ENCODE measurements around the gene GNG11. TPM values are rescaled to one million over a fixed set of nuclear protein-coding genes. Genes with fewer than 3 reads are reported as not detected.
"Not testable (repeated sequence)": the region's sequence is repeated elsewhere in the genome, so short reads cannot be mapped to it uniquely, and the experiment has no call there.

Gene GNG11
- total RNA-seq, 1 donor from 2014 or later = 43.6 TPM

DNA sequence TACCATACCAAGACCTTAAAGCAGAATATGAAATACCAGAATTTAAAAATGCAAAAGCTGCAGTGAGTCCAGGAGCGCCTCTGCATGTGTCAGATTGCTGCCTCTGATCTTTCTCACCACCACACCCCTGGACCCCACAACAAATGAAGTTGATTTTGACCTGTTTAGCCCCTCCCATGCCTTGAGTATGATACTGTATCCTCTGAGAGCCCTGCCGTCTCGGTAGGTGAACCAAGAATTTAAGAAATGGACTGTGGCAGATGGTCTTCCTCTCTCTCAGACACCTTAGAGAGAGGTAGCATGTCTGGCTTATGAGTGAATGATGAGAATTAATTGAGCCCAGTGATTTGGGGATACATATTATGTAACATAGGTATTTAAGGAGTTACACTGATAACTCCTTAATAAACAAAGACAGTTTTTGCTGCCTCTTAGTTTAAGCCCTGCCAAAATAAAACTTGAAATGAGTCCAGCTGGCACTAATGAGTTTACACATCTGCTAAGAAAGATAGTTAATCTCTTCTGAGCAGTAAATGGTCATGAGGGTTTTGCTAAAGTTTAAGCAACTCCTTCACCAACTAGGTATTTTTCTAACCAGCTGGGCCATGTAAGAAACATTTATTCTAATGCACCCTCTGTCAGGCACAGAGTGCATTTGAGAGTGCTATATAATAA is 26.4 kb upstream of the GNG11 start:
- TF ChIP-seq, protein P1, sequence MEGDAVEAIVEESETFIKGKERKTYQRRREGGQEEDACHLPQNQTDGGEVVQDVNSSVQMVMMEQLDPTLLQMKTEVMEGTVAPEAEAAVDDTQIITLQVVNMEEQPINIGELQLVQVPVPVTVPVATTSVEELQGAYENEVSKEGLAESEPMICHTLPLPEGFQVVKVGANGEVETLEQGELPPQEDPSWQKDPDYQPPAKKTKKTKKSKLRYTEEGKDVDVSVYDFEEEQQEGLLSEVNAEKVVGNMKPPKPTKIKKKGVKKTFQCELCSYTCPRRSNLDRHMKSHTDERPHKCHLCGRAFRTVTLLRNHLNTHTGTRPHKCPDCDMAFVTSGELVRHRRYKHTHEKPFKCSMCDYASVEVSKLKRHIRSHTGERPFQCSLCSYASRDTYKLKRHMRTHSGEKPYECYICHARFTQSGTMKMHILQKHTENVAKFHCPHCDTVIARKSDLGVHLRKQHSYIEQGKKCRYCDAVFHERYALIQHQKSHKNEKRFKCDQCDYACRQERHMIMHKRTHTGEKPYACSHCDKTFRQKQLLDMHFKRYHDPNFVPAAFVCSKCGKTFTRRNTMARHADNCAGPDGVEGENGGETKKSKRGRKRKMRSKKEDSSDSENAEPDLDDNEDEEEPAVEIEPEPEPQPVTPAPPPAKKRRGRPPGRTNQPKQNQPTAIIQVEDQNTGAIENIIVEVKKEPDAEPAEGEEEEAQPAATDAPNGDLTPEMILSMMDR (conservative IDR thresholded peaks at IDR 0.05; ENCODE audit: low read depth, low read length) = no peak
- H3K4me3 ChIP-seq (ENCODE audit: low read depth, low read length) = no peak overlapping the region
- DNase-seq (ENCODE audit: low read depth) = no peak

DNA sequence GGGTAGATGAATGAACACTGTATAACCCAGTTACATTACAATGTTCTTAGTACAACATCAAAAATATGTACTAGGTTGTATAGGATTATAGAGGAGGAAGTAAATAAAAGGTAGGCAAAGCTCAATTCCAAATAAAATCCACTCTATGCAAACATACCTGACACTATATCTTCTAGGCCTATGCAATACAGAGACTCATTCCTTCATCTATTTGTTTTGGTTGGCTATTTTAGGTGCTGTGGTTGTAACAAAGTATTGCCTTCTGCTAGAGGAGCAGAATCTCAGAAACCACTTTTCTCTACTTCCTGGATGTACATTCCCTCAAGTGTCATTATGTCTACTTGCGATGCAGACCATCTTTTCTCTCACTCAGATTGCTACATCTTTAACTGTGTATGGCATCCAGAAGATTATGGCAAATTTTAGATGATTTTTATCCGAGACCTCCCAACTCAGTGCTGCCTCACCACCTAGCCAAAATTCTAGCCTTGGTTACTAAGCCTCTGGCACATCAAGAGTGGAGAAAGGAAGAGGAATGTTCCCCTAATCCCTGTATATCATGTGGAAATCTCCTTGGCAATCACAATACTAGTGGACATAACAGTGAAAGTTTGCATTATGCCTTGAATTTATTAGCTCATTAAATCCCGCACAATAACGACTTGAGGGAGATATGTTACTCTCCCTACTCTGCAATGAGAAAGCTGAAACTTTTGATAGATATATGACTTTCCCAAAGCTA is 25.5 kb upstream of the GNG11 start:
- no peak overlapping the region for H3K4me3 ChIP-seq (ENCODE audit: low read depth, low read length)
- DNase-seq (ENCODE audit: low read depth) = no peak
- TF ChIP-seq, protein P1 (conservative IDR thresholded peaks at IDR 0.05; ENCODE audit: low read depth, low read length) = no peak

DNA sequence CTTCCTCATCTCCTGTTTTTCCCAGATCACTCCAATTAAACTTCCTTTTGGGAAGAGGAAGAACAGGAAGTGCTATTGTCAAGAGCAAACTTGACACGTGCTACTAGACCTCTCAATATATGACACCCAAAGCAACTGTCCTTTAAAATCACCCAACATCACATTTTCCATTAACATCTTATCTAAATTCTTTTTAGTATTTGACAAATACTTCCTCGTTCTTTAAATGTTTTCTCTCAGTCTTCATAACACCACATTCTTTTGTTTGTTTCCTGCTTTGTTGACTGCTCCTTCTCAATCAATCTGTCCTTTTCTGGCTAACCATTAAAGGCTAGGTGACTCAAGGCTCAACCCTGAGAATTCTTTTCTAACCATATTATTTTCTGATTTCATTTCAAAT is 23.9 kb upstream of the GNG11 start:
- no peak for DNase-seq (ENCODE audit: low read depth)
- H3K4me3 ChIP-seq (ENCODE audit: low read depth, low read length) = no peak overlapping the region
- TF ChIP-seq, protein P1 (conservative IDR thresholded peaks at IDR 0.05; ENCODE audit: low read depth, low read length) = no peak

DNA sequence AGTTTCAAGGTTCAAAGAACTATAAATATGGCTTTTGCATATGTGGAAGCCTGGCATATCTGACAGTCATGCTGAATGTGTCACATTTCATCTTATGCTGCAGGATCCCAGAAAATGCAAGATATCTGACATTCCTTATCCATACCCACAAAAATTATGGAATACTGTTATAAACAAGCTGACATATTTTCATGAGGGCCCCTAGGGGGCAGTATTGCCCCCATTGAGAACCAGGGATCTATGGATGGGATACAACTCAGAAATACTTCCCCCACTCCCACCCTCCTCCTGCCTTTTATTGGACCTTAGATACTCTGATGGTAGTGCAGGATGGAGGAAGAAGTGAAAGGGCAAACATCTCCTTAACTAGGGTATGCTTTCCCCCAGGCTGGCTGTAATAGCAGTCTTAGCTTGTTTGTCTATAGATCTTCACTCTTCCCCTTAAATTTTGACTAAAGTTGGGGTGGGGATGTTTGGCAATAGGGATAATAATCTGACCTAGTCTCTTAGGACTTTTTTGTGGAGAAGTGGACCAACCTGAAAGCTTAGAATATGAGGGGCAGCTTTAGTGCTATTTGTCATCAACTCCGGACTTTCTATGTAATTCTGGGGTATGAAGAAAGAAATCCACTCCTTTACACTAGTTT is 18.6 kb upstream of the GNG11 start:
- DNase-seq (ENCODE audit: low read depth) = no peak
- TF ChIP-seq, protein P1 (conservative IDR thresholded peaks at IDR 0.05; ENCODE audit: low read depth, low read length) = peak; percentile 95
- H3K4me3 ChIP-seq (ENCODE audit: low read depth, low read length) = no peak overlapping the region

DNA sequence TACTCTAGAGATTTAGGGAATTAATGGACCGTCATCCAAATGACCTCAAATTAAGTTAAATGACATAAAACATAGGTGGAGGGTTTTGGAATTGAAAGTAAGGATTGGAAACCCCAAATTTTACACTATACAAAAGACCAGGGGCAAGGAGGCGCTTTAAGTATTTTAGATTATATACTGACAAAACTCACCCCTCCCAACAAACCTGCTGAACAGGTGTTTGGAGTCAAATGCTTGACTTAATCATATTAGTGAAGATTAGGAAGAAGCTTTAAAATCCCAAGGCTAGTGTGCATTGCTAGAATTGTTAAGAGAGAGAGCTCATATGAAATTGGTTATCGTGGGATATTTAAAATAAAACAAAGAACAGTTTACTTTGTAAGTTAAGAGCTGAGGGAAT is 15.3 kb upstream of the GNG11 start, which contains the start of gene GNGT1:
Gene GNGT1, plus strand, starts transcription at position 301 of the 400 bp plus-strand sequence. CDS start 180 bp downstream, outside the sequence.
- H3K4me3 ChIP-seq (ENCODE audit: low read depth, low read length) = no peak within 1 kb of the TSS
- TF ChIP-seq, protein P1 (conservative IDR thresholded peaks at IDR 0.05; ENCODE audit: low read depth, low read length) = no peak
- DNase-seq (ENCODE audit: low read depth) = no peak

DNA sequence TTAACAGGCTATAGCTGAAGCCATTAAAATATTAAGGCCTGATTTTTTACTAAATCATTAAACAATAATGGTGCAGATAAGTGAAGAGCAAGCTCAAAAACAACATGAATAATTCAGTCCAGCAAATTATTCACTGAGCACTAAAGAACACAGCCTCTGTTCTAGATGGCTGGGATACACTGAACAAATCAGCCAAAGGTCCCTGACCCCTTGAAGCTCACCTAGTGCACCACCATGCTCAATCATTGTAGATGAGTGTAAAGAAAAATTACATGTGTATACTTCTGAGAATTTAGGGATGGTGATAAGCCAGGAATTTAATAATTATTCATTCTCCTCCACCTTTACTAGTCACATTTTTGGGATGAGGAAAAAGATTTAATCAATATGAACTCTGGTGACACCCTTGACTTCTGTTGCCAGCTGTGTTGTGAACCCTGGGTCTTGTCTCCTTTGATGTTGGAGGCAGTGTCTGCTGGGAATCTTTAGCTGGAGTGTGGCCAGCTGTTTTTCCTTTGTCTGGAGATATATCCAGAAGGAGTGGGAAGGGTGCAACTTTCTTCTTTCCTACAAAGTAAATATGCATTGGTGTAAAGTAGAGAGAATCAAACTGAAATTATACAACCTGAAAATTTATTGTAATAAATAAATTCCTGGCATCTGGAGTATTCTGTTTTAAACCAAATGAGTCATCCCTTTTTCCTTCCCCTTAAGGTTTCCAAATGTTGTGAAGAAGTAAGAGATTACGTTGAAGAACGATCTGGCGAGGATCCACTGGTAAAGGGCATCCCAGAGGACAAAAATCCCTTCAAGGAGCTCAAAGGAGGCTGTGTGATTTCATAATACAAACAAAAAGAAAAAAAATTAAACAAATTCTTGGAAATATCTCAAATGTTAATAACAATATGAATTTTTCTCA is 11.2 kb upstream of the GNG11 start:
- TF ChIP-seq, protein P1 (conservative IDR thresholded peaks at IDR 0.05; ENCODE audit: low read depth, low read length) = no peak
- DNase-seq (ENCODE audit: low read depth) = no peak
- no peak overlapping the region for H3K4me3 ChIP-seq (ENCODE audit: low read depth, low read length)

DNA sequence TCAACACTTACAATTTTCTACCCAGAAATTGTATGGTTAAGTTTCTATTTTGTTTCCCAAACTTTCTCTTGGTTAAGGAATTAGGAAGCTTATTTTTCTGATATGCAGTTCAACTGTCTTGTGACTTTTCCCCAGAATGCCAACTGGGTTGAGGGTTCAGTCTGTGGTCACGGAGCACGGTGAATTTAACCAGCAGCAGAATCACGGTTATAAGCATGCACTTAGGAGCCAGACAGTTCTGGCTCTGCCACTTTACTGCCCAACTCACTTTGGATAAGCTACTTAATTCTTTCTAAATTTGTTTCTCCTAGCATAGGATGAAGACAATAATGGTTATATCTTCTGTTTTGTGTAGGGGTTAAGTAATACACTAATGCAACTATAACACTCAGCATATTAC is 10.3 kb upstream of the GNG11 start:
- not testable (repeated sequence) for DNase-seq (ENCODE audit: low read depth); H3K4me3 ChIP-seq (ENCODE audit: low read depth, low read length)

DNA sequence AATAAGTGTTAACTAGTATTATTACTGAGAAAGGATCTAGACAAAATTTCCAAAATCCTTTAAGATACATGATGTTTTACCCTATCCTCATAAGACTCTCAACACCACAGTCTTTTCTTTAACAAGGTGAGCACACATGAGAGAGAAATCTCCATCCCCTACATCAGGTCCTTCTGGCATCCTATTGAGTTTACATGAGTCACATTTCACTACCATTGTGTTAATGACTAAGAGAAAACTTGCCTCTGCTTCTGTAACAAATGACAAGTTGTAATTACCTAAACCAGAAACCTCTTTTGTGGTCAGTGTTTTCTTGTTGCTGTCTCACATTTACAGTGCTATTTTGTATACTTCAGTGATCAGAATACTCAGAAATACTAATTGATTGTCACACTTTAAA is 9.9 kb upstream of the GNG11 start:
- H3K4me3 ChIP-seq (ENCODE audit: low read depth, low read length); DNase-seq (ENCODE audit: low read depth): not testable (repeated sequence)
